B cell (primary cell): ENCODE data around the gene NUP62. TPM values are rescaled to one million over a fixed set of nuclear protein-coding genes. Genes with fewer than 3 reads are reported as not detected.

Experiments used
- ATAC-seq: fragments of 200-7000 bp; cut with Tn5 transposase; one replicate; pipeline ENCODE4 v1.10.0; 2021; ENCODE audit warnings: low read depth, mild to moderate bottlenecking, moderate number of reproducible peaks, moderate library complexity
- CTCF ChIA-PET: fragments of 350-600 bp; sonication (Branson Sonifier 250); formaldehyde crosslinking; loops from one replicate; lab custom pipeline; 2021; ENCODE audit warnings: antibody characterized with exemption, inconsistent platforms; lab: Charles Lee
- POLR2A ChIA-PET: fragments of 350-600 bp; sonication (Branson Sonifier 250); formaldehyde crosslinking; loops from one replicate; lab custom pipeline; 2021; ENCODE audit warnings: antibody characterized with exemption; lab: Charles Lee
- DNase-seq: peaks from one replicate; pipeline ENCODE4 v3.0.0; 2013
- H2AFZ ChIP-seq: 2 replicates; pipeline ENCODE4 v1.6.1; 2012; ENCODE audit warnings: mild to moderate bottlenecking, low read depth, low read length; ENCODE audit not compliant: insufficient read depth, poor library complexity, severe bottlenecking
- H3K27ac ChIP-seq, 2 donors: 1 replicate in 1 of 2; 2 replicates in 1 of 2; pipeline ENCODE4 v1.5.1; 2012 to 2013; ENCODE audit warnings: low read length in 2 of 2, mild to moderate bottlenecking in 2 of 2, moderate library complexity in 1 of 2
- H3K27me3 ChIP-seq, 4 experiments: fragments of 200-600 bp in 1 of 4; sonication (generic) in 1 of 4; replicated peaks in 1 of 4; 1 replicate in 2 of 4; 2 replicates in 2 of 4; pipeline versions ENCODE4 v1.6.1 to v1.7.0; 2013 to 2016; ENCODE audit warnings: low read length in 3 of 4, mild to moderate bottlenecking in 2 of 4, mixed read lengths in 1 of 4, moderate library complexity in 1 of 4; ENCODE audit not compliant: insufficient read depth in 4 of 4, control insufficient read depth in 3 of 4; ENCODE audit errors: control extremely low read depth in 1 of 4
- H3K36me3 ChIP-seq, 2 experiments: replicated peaks in 1 of 2; 1 replicate in 1 of 2; 2 replicates in 1 of 2; pipeline versions ENCODE4 v1.6.1 to v1.7.1; 2013; ENCODE audit warnings: low read length in 1 of 2; ENCODE audit not compliant: insufficient read depth in 2 of 2, control insufficient read depth in 1 of 2; ENCODE audit errors: control extremely low read depth in 1 of 2, extremely low read depth in 1 of 2
- H3K4me1 ChIP-seq, 2 donors: fragments of 200-600 bp in 1 of 2; sonication (generic) in 1 of 2; 1 replicate in 1 of 2; 2 replicates in 1 of 2; pipeline versions ENCODE4 v1.5.1 to v1.6.1; 2013 to 2017; ENCODE audit warnings: low read length in 2 of 2; ENCODE audit not compliant: control insufficient read depth in 2 of 2, insufficient read depth in 2 of 2
- H3K4me2 ChIP-seq: replicated peaks from 2 replicates; pipeline ENCODE3; 2012; ENCODE audit warnings: mild to moderate bottlenecking, low read depth, low read length; ENCODE audit not compliant: poor library complexity, severe bottlenecking
- H3K4me3 ChIP-seq, 5 experiments: fragments of 200-600 bp in 1 of 5; sonication (generic) in 1 of 5; 1 replicate in 3 of 5; 2 replicates in 2 of 5; pipeline versions ENCODE4 v1.5.1 to v1.7.0; 2011 to 2016; ENCODE audit warnings: low read length in 4 of 5, mild to moderate bottlenecking in 4 of 5, low read depth in 2 of 5, control low read depth in 1 of 5, moderate library complexity in 1 of 5; ENCODE audit not compliant: insufficient read depth in 1 of 5; ENCODE audit errors: control extremely low read depth in 1 of 5, extremely low read depth in 1 of 5
- H3K79me2 ChIP-seq: fragments of 200-600 bp; sonication (generic); one replicate; pipeline ENCODE4 v1.6.0; 2016; ENCODE audit warnings: low read length; ENCODE audit not compliant: control insufficient read depth, insufficient read depth
- H3K9ac ChIP-seq: fragments of 200-600 bp; sonication (generic); 2 replicates; pipeline ENCODE4 v1.6.1; 2017; ENCODE audit warnings: mild to moderate bottlenecking, low read length, moderate library complexity
- H3K9me3 ChIP-seq, 3 donors: one replicate each; pipeline versions ENCODE4 v1.6.1 to v1.7.1; 2013; ENCODE audit warnings: low read length in 2 of 3; ENCODE audit not compliant: control insufficient read depth in 2 of 3, insufficient read depth in 1 of 3; ENCODE audit errors: control extremely low read depth in 1 of 3
- H4K20me1 ChIP-seq: 2 replicates; pipeline ENCODE4 v1.6.0; 2012; ENCODE audit warnings: mild to moderate bottlenecking, low read length; ENCODE audit not compliant: insufficient read depth, control insufficient read depth, poor library complexity, severe bottlenecking
- H3K27ac Mint-ChIP-seq: one replicate; pipeline ENCODE4 v1.8.0; 2021; ENCODE audit warnings: mixed read lengths
- H3K27me3 Mint-ChIP-seq: one replicate; pipeline ENCODE4 v1.8.0; 2021; ENCODE audit warnings: mixed read lengths
- H3K4me1 Mint-ChIP-seq: one replicate; pipeline ENCODE4 v1.8.0; 2021; ENCODE audit warnings: mixed read lengths
- H3K4me3 Mint-ChIP-seq: one replicate; pipeline ENCODE4 v1.8.0; 2021; ENCODE audit warnings: mixed read lengths
- H3K9me3 Mint-ChIP-seq: one replicate; pipeline ENCODE4 v1.8.0; 2022; ENCODE audit warnings: mixed read lengths; ENCODE audit not compliant: insufficient read depth
- CTCF ChIP-seq: fragments of 200-600 bp; IDR thresholded peaks from one replicate; pipeline ENCODE4 v1.8.0; 2022; ENCODE audit warnings: antibody characterized with exemption, mild to moderate bottlenecking
- EZH2 ChIP-seq: IDR thresholded peaks from 2 replicates; pipeline ENCODE4 v1.6.1; 2012; ENCODE audit warnings: borderline replicate concordance, low read depth, mild to moderate bottlenecking, moderate library complexity, low read length; ENCODE audit not compliant: insufficient read depth, poor library complexity, severe bottlenecking
- WGBS: methylation state at CpG from one replicate; pipeline ENCODE4 v1.1.5; 2013; ENCODE audit warnings: missing lambda C conversion rate; ENCODE audit not compliant: insufficient coverage; 5-methylcytosine and 5-hydroxymethylcytosine counted together
- intact Hi-C: fragments of 100-400 bp; cut with micrococcal nuclease; formaldehyde crosslinking; loops from one replicate; pipeline ENCODE4 v1.10.0; 2022
- polyA plus RNA-seq: library from polyadenylated mRNA; depleted of rRNA; stranded (reverse); fragments of >200 nt; gene quantifications from 2 replicates; pipeline ENCODE4 v1.2.3, GENCODE V29; 2012
- total RNA-seq, 2 donors: library from RNA; stranded (reverse); fragments of 120-200 nt in 1 of 2; gene quantifications; 1 replicate in 1 of 2; 2 replicates in 1 of 2; pipeline versions ENCODE4 v1.2.3 to v1.2.4, GENCODE V29; 2013 to 2022

NUP62 gene
- total and polyA plus RNA-seq, 2 donors (not counting 1 experiment from before 2014, with no cell fraction given), result 25.2 to 75.7 TPM

- no peak overlapping the region for H3K4me2 ChIP-seq
- peaks cover 97% of the 10 kb centered on the region for H3K79me2 ChIP-seq
- WGBS, result 90% methylated on average over 18 of the region's 24 CpGs
- H3K27ac ChIP-seq, result peak overlapping the region in 1 of 2 donors; percentile 23
- no peaks in the 10 kb centered on the region for H3K27me3 Mint-ChIP-seq
- no peaks in the 10 kb centered on the region for H3K27me3 ChIP-seq
- no peak overlapping the region for H3K4me3 ChIP-seq
- peaks cover 83% of the 10 kb centered on the region for H4K20me1 ChIP-seq
- peaks cover 0 to 3% (median 0%) of the 10 kb centered on the region in 3 donors for H3K9me3 ChIP-seq
- H3K9ac ChIP-seq, result no peak overlapping the region
- no peaks in the 10 kb centered on the region for H3K9me3 Mint-ChIP-seq
- H3K4me1 Mint-ChIP-seq, result peaks cover 59% of the 10 kb centered on the region
- CTCF ChIA-PET, result interaction anchor here (0.8 to 1.2 kb wide), 2 partner anchors 10 to 73 kb away, joined by 3 to 4 read pairs; no protein-coding TSS in a partner anchor
- TF ChIP-seq CTCF, result no peak
- TF ChIP-seq EZH2, result no peak
- DNase-seq (no peak), ATAC-seq (no peak)
- peak overlapping the region; percentile 32 for H3K4me3 Mint-ChIP-seq
- peak overlapping the region; percentile 72 for H3K27ac Mint-ChIP-seq
- POLR2A ChIA-PET, result interaction anchor here (4.9 kb wide), 1 partner anchor 8 kb away, joined by 28 read pairs; the partner anchor contains the start of genes ATF5 and NUP62
- no peak overlapping the region for H2AFZ ChIP-seq
- H3K36me3 ChIP-seq, result peaks cover 1 to 54% of the 10 kb centered on the region in 2 experiments
- intact Hi-C loops, result loop anchor here (10.0 kb wide), 1 partner anchor 884 kb away; no protein-coding TSS in a partner anchor
- H3K4me1 ChIP-seq, result peaks cover 0 to 18% of the 10 kb centered on the region in 2 donors
These were observed 8.5 kb downstream of the NUP62 start for GRCh38 chr19:49920624-49921363.

DNA sequence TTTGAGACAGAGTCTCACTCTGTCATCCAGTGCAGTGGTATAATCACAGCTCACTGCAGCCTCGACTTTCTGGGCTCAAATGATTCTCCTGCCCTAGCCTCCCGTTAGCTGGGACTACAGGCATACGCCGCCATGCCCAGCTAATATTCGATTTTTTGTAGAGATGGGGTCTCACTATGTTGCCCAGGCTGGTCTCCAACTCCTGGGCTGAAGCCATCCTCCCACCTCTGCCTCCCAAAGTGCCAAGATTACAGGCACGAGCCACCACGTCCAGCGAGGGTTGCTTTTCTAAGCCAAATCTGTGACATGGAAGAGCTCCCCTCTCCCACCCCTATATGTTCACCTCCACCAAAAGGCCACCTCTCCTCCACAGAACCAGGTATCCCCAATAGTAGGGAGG, 11.2 kb downstream of the NUP62 start:
- Histone ChIP-seq H3K36me3 (peaks cover 0 to 54% of the 10 kb centered on the region in 2 experiments), H3K4me2 (no peak overlapping the region), H3K4me3 (no peak overlapping the region), H2AFZ (no peak overlapping the region), H4K20me1 (peaks cover 65% of the 10 kb centered on the region), H3K79me2 (peaks cover 85% of the 10 kb centered on the region), H3K27ac (no peak overlapping the region), H3K4me1 (peaks cover 0 to 6% of the 10 kb centered on the region in 2 donors), H3K27me3 (no peaks in the 10 kb centered on the region), H3K9ac (no peak overlapping the region), H3K9me3 (peaks cover 0 to 3% (median 0%) of the 10 kb centered on the region in 3 donors)
- intact Hi-C loops, result no loop called here
- WGBS, result 100% methylated on average over 5 of the region's 8 CpGs
- H3K9me3 Mint-ChIP-seq, result no peaks in the 10 kb centered on the region
- H3K4me1 Mint-ChIP-seq, result peaks cover 54% of the 10 kb centered on the region
- DNase-seq (no peak), ATAC-seq (no peak)
- H3K27me3 Mint-ChIP-seq, result no peaks in the 10 kb centered on the region
- TF ChIP-seq EZH2 (no peak), CTCF (no peak)
- peak overlapping the region; percentile 95 for H3K27ac Mint-ChIP-seq
- peak overlapping the region; percentile 41 for H3K4me3 Mint-ChIP-seq
- CTCF ChIA-PET, result interaction anchor here (0.6 to 3.4 kb wide), 8 partner anchors 11 to 696 kb away, joined by 3 to 17 read pairs (median 5); partner anchors contain the start of genes ATF5, IL4I1 and NUP62
- POLR2A ChIA-PET, result interaction anchor here (1.4 to 4.9 kb wide), 3 partner anchors 10 to 25 kb away, joined by 3 to 28 read pairs (median 4); partner anchors contain the start of genes ATF5 and NUP62
